ENCODE data around the gene XRCC4. TPM values are rescaled to one million over a fixed set of nuclear protein-coding genes. Genes with fewer than 3 reads are reported as not detected.

Gene XRCC4
- total RNA-seq, 1 donor from 2014 or later = 45.6 TPM

- Histone ChIP-seq H3K36me3 (no peaks in the 10 kb centered on the region), H3K4me3 (no peak overlapping the region), H3K9ac (no peak overlapping the region), H3K79me2 (ENCODE audit: low read depth) (no peaks in the 10 kb centered on the region), H3K27me3 (no peaks in the 10 kb centered on the region), H4K20me1 (ENCODE audit: low read depth) (no peaks in the 10 kb centered on the region), H3K9me3 (ENCODE audit: low read depth) (no peaks in the 10 kb centered on the region), H3K27ac (no peak overlapping the region), H3F3A (ENCODE audit: low read depth) (no peaks in the 10 kb centered on the region), H3K4me2 (no peak overlapping the region), H2AFZ (replicated peaks) (no peak overlapping the region), H3K4me1 (no peaks in the 10 kb centered on the region)
- H3K36me3 Mint-ChIP-seq = peaks cover 5% of the 10 kb centered on the region
- no peaks in the 10 kb centered on the region for H3K27me3 Mint-ChIP-seq (ENCODE audit: insufficient read depth, low read depth)
- no peaks in the 10 kb centered on the region for H3K4me1 Mint-ChIP-seq
- H3K4me3 Mint-ChIP-seq = no peak overlapping the region
- DNase-seq (ENCODE audit: low spot score) = no peak
- H3K9me3 Mint-ChIP-seq = peaks cover 32% of the 10 kb centered on the region
- H3K27ac Mint-ChIP-seq = no peak overlapping the region
- TF ChIP-seq CTCF (IDR thresholded peaks at IDR 0.05) (no peak), EZH2phosphoT487 (IDR thresholded peaks at IDR 0.05) (no peak), EZH2 (IDR thresholded peaks at IDR 0.05) (no peak)
Measured at GRCh38 chr5:83126501-83126900, 49.2 kb downstream of the XRCC4 start.

- H4K20me1 ChIP-seq (ENCODE audit: low read depth) = no peaks in the 10 kb centered on the region
- no peak overlapping the region for H3K4me2 ChIP-seq
- peaks cover 2% of the 10 kb centered on the region for H3K27me3 Mint-ChIP-seq (ENCODE audit: insufficient read depth, low read depth)
- H3K27ac Mint-ChIP-seq = no peak overlapping the region
- H3F3A ChIP-seq (ENCODE audit: low read depth) = no peaks in the 10 kb centered on the region
- no peak overlapping the region for H2AFZ ChIP-seq (replicated peaks)
- H3K36me3 Mint-ChIP-seq = peaks cover 15% of the 10 kb centered on the region
- H3K36me3 ChIP-seq = no peaks in the 10 kb centered on the region
- H3K9me3 Mint-ChIP-seq = peaks cover 43% of the 10 kb centered on the region
- no peak for DNase-seq (ENCODE audit: low spot score)
- no peak for TF ChIP-seq EZH2phosphoT487 (IDR thresholded peaks at IDR 0.05)
- no peak for TF ChIP-seq EZH2 (IDR thresholded peaks at IDR 0.05)
- no peak for TF ChIP-seq CTCF (IDR thresholded peaks at IDR 0.05)
- H3K4me3 ChIP-seq = no peak overlapping the region
- no peak overlapping the region for H3K4me3 Mint-ChIP-seq
- no peak overlapping the region for H3K9ac ChIP-seq
- H3K9me3 ChIP-seq (ENCODE audit: low read depth) = no peaks in the 10 kb centered on the region
- H3K79me2 ChIP-seq (ENCODE audit: low read depth) = no peaks in the 10 kb centered on the region
- H3K27me3 ChIP-seq = no peaks in the 10 kb centered on the region
- no peaks in the 10 kb centered on the region for H3K4me1 ChIP-seq
- H3K4me1 Mint-ChIP-seq = no peaks in the 10 kb centered on the region
- no peak overlapping the region for H3K27ac ChIP-seq
Measured at GRCh38 chr5:83133797-83134196, 56.5 kb downstream of the XRCC4 start.

- Histone ChIP-seq H3K4me1 (no peaks in the 10 kb centered on the region), H3K27me3 (no peaks in the 10 kb centered on the region), H3K27ac (no peak overlapping the region), H3K79me2 (ENCODE audit: low read depth) (no peaks in the 10 kb centered on the region), H3K4me3 (no peak overlapping the region), H3K4me2 (no peak overlapping the region), H3K36me3 (no peaks in the 10 kb centered on the region), H3K9ac (no peak overlapping the region), H4K20me1 (ENCODE audit: low read depth) (no peaks in the 10 kb centered on the region), H3F3A (ENCODE audit: low read depth) (no peaks in the 10 kb centered on the region), H2AFZ (replicated peaks) (no peak overlapping the region), H3K9me3 (ENCODE audit: low read depth) (no peaks in the 10 kb centered on the region)
- Mint-ChIP-seq H3K4me1 (no peaks in the 10 kb centered on the region), H3K4me3 (no peak overlapping the region), H3K27ac (no peak overlapping the region), H3K27me3 (ENCODE audit: insufficient read depth, low read depth) (no peaks in the 10 kb centered on the region), H3K9me3 (no peaks in the 10 kb centered on the region), H3K36me3 (no peaks in the 10 kb centered on the region)
- DNase-seq (ENCODE audit: low spot score) = no peak
- TF ChIP-seq CTCF (IDR thresholded peaks at IDR 0.05) (no peak), EZH2phosphoT487 (IDR thresholded peaks at IDR 0.05) (no peak), EZH2 (IDR thresholded peaks at IDR 0.05) (no peak)
Measured at GRCh38 chr5:83142526-83142925, 65.2 kb downstream of the XRCC4 start.

All from neural progenitor cell (in vitro differentiated cells).